NT2/D1 (cell line): ENCODE data around the gene CDON.

Experiments
- DNase-seq: peaks from one replicate; pipeline ENCODE4 v3.0.0-alpha.2; 2011; ENCODE audit warnings: low read depth, low spot score
- H3K27me3 ChIP-seq: 2 replicates; pipeline ENCODE4 v1.6.0; 2011; ENCODE audit warnings: mild to moderate bottlenecking; ENCODE audit not compliant: insufficient read length, insufficient read depth
- H3K36me3 ChIP-seq: 2 replicates; pipeline ENCODE4 v1.6.1; 2011; ENCODE audit warnings: mild to moderate bottlenecking, low read length, mixed read lengths; ENCODE audit not compliant: insufficient read depth, insufficient read length
- H3K4me1 ChIP-seq: 2 replicates; pipeline ENCODE4 v1.5.1; 2011; ENCODE audit not compliant: insufficient read depth, insufficient read length
- H3K4me3 ChIP-seq: 2 replicates; pipeline ENCODE4 v1.5.1; 2011; ENCODE audit warnings: low read depth; ENCODE audit not compliant: insufficient read length
- H3K9ac ChIP-seq: 2 replicates; pipeline ENCODE4 v1.6.0; 2011; ENCODE audit warnings: low read depth; ENCODE audit not compliant: insufficient read length
- H3K9me3 ChIP-seq: 2 replicates; pipeline ENCODE4 v1.5.1; 2011; ENCODE audit warnings: mild to moderate bottlenecking, low read length; ENCODE audit not compliant: insufficient read depth
- SUZ12 ChIP-seq: IDR thresholded peaks from 2 replicates; pipeline ENCODE4 v1.6.1; 2011; ENCODE audit not compliant: insufficient read length, insufficient read depth; ENCODE audit errors: extremely low read depth
- YY1 ChIP-seq: IDR thresholded peaks from 2 replicates; pipeline ENCODE4 v1.6.1; 2011; ENCODE audit not compliant: insufficient read length, insufficient read depth
- ZNF274 ChIP-seq: IDR thresholded peaks from 2 replicates; pipeline ENCODE4 v1.6.1; 2011; ENCODE audit warnings: mild to moderate bottlenecking, low read depth, low read length

The CDON gene, protein sequence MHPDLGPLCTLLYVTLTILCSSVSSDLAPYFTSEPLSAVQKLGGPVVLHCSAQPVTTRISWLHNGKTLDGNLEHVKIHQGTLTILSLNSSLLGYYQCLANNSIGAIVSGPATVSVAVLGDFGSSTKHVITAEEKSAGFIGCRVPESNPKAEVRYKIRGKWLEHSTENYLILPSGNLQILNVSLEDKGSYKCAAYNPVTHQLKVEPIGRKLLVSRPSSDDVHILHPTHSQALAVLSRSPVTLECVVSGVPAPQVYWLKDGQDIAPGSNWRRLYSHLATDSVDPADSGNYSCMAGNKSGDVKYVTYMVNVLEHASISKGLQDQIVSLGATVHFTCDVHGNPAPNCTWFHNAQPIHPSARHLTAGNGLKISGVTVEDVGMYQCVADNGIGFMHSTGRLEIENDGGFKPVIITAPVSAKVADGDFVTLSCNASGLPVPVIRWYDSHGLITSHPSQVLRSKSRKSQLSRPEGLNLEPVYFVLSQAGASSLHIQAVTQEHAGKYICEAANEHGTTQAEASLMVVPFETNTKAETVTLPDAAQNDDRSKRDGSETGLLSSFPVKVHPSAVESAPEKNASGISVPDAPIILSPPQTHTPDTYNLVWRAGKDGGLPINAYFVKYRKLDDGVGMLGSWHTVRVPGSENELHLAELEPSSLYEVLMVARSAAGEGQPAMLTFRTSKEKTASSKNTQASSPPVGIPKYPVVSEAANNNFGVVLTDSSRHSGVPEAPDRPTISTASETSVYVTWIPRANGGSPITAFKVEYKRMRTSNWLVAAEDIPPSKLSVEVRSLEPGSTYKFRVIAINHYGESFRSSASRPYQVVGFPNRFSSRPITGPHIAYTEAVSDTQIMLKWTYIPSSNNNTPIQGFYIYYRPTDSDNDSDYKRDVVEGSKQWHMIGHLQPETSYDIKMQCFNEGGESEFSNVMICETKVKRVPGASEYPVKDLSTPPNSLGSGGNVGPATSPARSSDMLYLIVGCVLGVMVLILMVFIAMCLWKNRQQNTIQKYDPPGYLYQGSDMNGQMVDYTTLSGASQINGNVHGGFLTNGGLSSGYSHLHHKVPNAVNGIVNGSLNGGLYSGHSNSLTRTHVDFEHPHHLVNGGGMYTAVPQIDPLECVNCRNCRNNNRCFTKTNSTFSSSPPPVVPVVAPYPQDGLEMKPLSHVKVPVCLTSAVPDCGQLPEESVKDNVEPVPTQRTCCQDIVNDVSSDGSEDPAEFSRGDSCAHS (N-terminal part only)

DNA sequence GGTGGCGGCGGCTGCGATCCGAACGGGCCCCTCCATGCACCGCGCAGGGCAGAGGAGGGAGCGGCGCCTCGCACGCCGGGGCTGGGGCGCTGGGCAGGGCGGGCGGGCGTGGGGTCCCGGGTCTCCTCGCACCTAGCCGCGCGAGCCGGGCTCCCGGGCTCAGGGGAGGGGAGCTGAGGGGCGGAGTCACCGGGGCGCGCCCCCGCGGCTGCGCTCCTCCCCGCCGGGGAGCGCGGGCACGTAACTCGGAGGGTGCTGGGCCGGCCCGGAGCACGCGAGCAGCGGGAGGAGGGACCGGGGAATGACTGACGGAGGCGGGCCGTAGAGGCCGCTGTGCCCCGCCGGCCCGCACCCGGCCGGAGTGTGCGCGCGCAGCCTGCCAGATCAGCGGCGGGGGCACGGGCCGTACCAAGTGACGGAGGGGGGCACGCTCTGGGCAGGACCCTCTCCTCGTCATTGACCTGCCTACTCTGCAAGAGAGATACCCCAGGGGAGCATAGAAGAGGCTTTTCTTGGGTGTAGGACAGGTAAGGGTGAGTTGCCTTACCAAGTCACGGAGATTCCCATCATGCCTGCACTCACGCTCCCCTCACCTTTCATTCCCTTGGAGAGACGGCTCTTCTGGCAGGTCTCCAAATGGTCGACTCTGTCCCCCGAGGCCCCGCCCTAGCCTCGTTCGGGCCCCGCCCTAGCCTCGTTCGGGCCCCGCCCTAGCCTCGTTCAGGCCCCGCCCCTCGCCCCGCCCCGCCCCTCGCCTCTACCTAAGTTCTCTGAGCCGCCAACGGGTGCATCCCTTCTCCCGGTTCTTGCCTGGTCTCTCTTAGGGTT, at the start of gene CDON:
CDON (minus strand) TSS at position 188 of the 828 bp plus-strand sequence. CDS start 39,390 bp downstream, outside the sequence.
- Histone ChIP-seq H3K9ac (peak within 1 kb of the TSS; percentile 83), H3K4me1 (no peaks in the 10 kb centered on the region), H3K36me3 (no peaks in the 10 kb centered on the region), H3K27me3 (peaks cover 3% of the 10 kb centered on the region), H3K9me3 (no peaks in the 10 kb centered on the region), H3K4me3 (peak within 1 kb of the TSS; percentile 50)
- TF ChIP-seq SUZ12: no peak
- no peak for TF ChIP-seq YY1
- no peak for TF ChIP-seq ZNF274
- DNase-seq: peak; percentile 86

DNA sequence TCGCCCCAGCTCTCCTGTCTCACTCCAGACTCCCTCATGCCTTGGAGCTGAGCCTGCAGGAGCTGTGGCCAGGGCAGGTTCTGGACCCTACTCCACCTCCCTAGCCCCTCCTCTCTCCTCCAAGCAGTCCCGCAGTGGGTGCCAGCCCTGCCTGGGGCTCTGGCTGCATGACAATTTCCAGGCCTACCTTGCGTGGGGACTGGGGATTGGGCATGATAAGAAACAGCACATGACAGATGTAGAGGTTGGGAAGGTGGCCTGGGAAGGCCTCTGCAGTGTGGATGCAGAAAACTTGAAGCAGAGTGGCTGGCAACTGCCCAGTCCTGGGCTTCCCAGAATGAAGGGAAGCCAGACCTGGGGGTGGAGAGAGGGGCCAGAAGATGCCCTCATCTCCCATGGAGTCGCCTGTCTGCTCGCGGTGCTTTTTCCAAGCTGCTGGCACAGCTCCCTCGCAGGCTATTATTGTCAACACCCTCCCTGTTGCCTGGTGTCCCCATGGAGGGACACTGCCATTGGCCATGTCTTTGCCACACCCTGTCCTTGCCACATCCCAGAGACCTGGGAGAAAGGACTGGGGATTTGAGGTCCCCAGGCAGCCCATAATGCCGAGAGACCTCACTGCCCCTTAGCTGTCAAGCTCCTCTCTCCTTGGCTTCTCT, 48.9 kb upstream of the CDON start:
- Histone ChIP-seq H3K4me3 (no peak overlapping the region), H3K36me3 (no peaks in the 10 kb centered on the region), H3K9ac (no peak overlapping the region), H3K9me3 (no peaks in the 10 kb centered on the region), H3K27me3 (no peaks in the 10 kb centered on the region), H3K4me1 (peaks cover 5% of the 10 kb centered on the region)
- DNase-seq: no peak
- no peak for TF ChIP-seq SUZ12
- no peak for TF ChIP-seq YY1
- no peak for TF ChIP-seq ZNF274

DNA sequence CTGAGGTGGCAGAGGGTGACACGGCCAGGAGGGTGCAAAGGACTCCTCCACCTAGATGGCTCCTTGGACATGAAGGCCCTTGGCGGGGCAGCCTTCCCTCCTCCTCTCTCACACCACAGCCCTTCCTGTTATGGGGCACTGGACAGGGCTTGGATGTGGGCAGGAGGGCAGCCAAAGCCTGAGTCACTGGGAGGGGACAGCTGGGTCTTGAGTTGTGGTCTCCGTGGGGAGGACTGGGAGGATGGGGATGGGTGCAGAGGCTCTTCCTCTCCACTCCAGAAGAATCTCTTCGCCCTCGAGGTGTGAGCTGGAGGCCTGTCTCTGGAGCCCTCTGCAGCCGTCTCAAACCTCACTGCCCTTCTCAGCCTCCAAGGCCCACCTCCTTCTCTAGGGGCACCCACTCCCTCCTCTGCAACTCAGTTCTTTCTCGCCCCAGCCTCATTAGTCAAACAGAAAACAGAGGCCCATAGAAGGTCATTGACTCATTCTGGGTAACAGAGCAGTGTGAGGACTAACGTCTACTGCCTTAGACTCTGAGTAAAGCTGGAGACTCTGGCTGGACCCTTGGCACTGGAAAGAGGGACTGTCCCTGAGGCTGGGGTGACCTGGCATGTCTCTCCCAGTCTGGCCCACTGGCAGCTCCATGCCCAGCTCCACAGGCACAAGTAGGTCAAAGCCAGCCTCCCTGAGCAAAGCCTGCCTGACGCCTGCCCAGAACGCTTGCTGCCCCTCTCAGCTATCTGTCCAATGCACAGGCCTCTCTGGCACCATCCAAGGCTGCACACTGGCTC, 47.5 kb upstream of the CDON start:
- Histone ChIP-seq H3K36me3 (no peaks in the 10 kb centered on the region), H3K9me3 (no peaks in the 10 kb centered on the region), H3K4me3 (no peak overlapping the region), H3K27me3 (no peaks in the 10 kb centered on the region), H3K9ac (no peak overlapping the region), H3K4me1 (peaks cover 7% of the 10 kb centered on the region)
- no peak for TF ChIP-seq ZNF274
- no peak for TF ChIP-seq SUZ12
- TF ChIP-seq YY1: no peak
- DNase-seq: no peak

DNA sequence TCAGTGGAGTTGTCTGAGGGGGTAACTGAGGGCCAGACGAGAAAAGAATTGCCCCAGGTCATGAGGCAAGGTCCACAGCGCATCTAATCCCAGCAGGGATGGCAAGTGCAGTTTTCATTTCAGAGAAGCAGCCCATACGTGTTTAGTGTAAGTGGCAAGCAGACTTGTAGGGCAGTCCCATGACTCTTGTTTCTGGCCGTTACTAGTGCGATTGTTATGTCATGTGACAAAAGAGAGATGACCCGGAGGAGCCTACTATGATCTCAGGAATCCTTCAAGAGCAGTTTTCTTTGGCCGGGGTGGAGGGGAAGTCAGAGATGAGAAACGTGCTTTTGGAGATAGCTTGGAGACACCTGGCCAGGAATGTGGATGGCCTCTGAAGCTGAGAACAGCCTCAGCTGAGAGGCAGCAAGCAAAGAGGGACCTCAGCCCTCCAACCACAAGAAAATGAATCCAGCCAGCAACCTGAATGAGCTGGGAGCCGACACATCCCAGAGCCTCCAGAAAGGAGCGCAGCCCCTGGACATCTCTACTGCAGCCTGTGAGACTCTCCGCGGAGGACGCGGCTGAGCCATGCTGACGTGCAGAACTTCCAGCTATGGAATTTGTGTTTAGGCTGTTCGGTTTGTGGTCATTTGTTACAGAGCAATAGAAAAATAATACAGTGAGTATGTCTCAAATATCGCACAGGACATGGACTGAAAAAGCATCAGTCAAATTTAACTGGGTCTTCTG, 44.1 kb upstream of the CDON start:
- TF ChIP-seq ZNF274: no peak
- TF ChIP-seq SUZ12: no peak
- TF ChIP-seq YY1: no peak
- DNase-seq: no peak
- Histone ChIP-seq H3K9ac (no peak overlapping the region), H3K9me3 (no peaks in the 10 kb centered on the region), H3K4me1 (peaks cover 21% of the 10 kb centered on the region), H3K27me3 (no peaks in the 10 kb centered on the region), H3K36me3 (no peaks in the 10 kb centered on the region), H3K4me3 (no peak overlapping the region)

DNA sequence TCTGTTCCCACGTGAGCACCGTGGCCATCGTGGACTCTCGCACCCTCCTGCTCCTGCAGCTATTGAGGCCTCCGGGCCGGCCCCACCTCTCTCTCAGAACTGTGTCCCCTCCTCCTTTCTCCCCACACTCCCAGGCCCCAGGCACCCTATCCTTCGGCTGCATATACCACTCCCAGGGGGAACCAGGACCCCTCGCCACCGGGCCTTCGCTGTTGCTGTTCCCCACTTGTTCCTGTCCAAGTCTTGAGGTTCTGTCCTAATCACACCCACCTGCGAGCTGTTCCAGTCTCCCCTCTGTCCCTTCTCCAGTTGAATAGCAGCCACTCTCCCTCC, 43.0 kb upstream of the CDON start:
- peaks cover 28% of the 10 kb centered on the region for H3K4me1 ChIP-seq
- DNase-seq: no peak
- TF ChIP-seq SUZ12: no peak
- TF ChIP-seq ZNF274: no peak
- no peak for TF ChIP-seq YY1
- H3K9ac ChIP-seq: no peak overlapping the region
- H3K27me3 ChIP-seq: no peaks in the 10 kb centered on the region
- no peaks in the 10 kb centered on the region for H3K36me3 ChIP-seq
- no peaks in the 10 kb centered on the region for H3K9me3 ChIP-seq
- no peak overlapping the region for H3K4me3 ChIP-seq
